Vagina (tissue), 2 donors: ENCODE measurements around the gene TDP2.

Experiments
- POLR2A ChIP-seq, 2 donors: fragments of 450-650 bp; IDR thresholded peaks; one replicate each; pipeline ENCODE4 v1.6.1; 2017; ENCODE audit warnings: antibody characterized with exemption in 2 of 2, mild to moderate bottlenecking in 2 of 2, moderate library complexity in 2 of 2
- TF ChIP-seq, protein P1 (sequence below), 3 experiments: fragments of 450-650 bp in 2 of 3; fragments of 200-600 bp in 1 of 3; sonication (generic) in 1 of 3; IDR thresholded peaks; one replicate each; pipeline ENCODE4 v1.5.1; 2017 to 2019; ENCODE audit warnings: antibody characterized with exemption in 3 of 3, mild to moderate bottlenecking in 2 of 3, moderate library complexity in 2 of 3

- TF ChIP-seq, protein P1, sequence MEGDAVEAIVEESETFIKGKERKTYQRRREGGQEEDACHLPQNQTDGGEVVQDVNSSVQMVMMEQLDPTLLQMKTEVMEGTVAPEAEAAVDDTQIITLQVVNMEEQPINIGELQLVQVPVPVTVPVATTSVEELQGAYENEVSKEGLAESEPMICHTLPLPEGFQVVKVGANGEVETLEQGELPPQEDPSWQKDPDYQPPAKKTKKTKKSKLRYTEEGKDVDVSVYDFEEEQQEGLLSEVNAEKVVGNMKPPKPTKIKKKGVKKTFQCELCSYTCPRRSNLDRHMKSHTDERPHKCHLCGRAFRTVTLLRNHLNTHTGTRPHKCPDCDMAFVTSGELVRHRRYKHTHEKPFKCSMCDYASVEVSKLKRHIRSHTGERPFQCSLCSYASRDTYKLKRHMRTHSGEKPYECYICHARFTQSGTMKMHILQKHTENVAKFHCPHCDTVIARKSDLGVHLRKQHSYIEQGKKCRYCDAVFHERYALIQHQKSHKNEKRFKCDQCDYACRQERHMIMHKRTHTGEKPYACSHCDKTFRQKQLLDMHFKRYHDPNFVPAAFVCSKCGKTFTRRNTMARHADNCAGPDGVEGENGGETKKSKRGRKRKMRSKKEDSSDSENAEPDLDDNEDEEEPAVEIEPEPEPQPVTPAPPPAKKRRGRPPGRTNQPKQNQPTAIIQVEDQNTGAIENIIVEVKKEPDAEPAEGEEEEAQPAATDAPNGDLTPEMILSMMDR (IDR thresholded peaks at IDR 0.05) = no peak
- TF ChIP-seq POLR2A (IDR thresholded peaks at IDR 0.05) = no peak
These were observed 35.0 kb downstream of the TDP2 start for GRCh38 chr6:24631671-24632070.
